ENCODE measurements around the gene TFCP2.
A peak's percentile ranks its signal among the peaks of the same experiment; 100 is the strongest.
"Not testable (repeated sequence)": the region's sequence is repeated elsewhere in the genome, so short reads cannot be mapped to it uniquely, and the experiment has no call there.

Gene TFCP2

DNA sequence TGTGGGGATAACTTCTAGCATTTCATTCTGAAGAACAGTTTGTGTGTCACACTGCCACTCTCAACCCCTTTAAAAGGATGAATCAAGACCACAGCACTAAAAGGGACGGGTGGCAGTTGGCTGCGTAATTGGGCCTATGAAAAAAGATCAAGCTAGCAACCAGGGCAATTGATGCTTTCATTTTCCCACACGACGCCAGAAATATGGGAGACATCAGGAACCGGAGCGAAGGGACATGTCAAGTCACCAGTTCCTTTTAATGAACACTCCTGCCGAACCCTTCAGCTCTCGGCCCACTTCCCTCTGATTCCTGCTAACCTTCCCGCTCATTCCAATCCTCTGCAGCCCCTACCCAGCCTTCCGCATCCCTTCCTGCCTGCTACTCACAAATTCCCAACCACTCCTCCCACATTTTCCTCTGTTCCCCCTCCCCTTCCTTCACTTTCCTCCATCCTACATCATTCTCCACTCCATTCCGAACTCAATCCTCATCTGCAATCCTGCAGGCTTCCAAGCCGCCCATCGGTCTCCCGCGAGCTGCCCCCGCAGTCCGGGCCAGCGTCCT lies 90.3 kb downstream of the TFCP2 start:
- no peak for DNase-seq (ENCODE audit: low read depth)

DNA sequence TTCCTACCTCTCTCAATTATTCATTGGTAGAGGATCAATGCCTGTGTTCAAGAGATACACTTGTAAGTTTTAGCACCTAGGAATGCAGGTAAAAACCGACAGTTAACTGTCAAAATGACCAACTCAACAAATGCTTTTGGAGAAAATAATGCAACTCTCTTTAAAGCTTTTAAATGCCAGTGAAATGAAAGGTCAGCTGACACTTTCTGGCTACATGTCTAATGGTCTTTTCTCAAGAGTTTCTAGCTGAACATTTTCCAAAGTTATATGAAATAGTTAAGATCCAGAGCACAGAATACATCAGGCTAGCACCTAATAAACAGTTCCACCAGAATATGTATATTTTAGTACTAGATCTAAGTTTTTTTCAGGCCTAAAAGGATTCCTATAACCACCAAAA lies 91.5 kb downstream of the TFCP2 start:
- DNase-seq (ENCODE audit: low read depth): no peak

- no peak for DNase-seq (ENCODE audit: low read depth)
Measured at GRCh38 chr12:51080136-51080535, 92.8 kb downstream of the TFCP2 start.

DNA sequence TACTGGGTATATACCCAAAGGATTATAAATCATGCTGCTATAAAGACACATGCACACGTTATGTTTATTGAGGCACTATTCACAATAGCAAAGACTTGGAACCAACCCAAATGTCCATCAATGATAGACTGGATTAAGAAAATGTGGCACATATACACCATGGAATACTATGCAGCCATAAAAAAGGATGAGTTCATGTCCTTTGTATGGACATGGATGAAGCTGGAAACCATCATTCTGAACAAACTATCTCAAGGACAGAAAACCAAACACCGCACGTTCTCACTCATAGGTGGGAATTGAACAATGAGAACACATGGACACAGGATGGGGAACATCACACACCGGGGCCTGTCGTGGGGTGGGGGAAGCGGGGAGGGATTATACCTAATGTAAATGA lies 94.1 kb downstream of the TFCP2 start:
- DNase-seq (ENCODE audit: low read depth): not testable (repeated sequence)

DNA sequence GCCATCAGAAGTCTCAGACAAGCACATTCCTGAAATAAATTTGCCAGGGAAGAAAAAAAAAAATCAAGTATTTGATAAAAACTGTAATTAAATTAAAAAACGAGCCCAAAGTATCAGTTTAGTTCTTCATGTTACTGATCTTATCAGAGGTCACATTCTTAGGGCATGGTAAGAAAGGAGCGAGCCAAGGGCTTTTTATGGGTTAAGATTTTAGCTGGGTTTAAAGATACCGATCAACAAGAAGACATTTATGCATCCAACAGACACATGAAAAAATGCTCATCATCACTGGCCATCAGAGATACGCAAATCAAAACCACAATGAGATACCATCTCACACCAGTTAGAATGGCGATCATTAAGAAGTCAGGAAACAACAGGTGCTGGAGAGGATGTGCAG lies 94.6 kb downstream of the TFCP2 start:
- not testable (repeated sequence) for DNase-seq (ENCODE audit: low read depth)

DNA sequence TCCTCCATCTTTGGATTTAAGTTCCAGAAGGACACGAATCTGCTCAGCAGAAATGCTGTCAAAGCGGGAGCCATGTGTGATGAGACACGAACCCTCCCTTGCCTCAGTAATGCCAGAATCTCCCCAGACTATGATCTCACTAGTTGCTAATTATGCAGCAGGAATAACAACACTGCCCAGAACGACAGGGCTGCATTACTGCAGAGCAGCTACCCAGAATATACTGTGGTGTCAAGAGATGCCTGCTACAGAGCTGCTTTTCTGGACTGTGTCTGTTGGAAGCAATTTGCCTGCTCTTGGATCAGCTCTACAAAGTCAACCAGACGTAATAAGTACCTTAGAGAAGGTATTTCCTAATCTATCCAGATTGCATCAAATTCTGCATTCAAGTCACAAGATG lies 95.0 kb downstream of the TFCP2 start:
- DNase-seq (ENCODE audit: low read depth): no peak

DNA sequence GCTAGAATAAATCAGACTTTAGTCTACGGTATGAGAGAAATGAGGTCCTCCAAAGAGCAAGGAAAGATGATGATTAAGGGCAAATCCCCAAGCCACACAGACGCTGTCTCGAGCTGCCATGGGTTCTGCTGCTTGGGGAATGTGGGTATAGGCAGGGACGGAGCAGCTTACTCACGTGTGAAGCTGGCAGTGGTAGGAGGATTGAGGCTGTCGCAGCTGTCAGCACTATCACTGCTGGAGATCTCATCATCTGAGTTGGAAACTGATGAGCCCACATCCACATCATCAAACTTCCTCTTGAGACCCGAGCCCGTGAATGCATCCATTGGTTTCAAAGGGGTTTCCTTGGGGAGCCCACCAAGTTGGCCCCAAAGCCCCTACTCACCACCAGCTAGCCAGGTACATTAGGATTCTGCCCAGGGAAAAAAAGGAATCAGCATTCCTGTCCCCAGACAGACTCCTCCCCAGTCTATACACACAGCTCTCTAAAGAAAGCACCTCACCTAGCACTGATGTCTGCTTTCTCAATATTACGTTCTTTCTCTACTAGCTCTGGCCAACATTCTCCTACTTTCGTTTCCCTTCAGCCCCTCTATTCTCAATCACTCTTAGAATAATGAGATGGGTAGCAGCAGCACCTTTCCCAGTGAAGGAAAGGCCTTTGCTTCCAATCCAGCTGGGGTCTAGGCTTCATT lies 96.6 kb downstream of the TFCP2 start:
- DNase-seq (ENCODE audit: low read depth): no peak

DNA sequence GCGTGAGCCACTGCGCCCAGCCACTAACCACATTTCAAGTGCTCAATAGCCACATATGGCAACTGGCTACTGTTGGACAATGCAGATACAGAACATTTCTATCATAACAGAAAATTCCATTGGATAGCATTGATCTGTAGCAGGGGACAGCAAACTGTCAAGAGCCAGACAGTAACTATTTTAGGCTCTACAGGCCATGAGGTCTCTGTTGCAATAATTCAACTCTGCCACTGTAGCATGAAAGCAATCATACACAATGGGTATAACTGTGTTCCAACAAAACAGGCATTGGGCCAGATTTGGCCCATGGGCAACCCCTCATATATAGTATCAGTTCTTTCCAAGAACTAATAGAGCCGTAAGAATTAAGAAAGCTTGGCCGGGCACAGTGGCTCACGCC lies 97.5 kb downstream of the TFCP2 start:
- no peak for DNase-seq (ENCODE audit: low read depth)

- no peak for DNase-seq (ENCODE audit: low read depth)
Measured at GRCh38 chr12:51071663-51072062, 101.3 kb downstream of the TFCP2 start.

GRCh38 chr12:51070004-51070403 lies 102.9 kb downstream of the TFCP2 start:
- no peak for DNase-seq (ENCODE audit: low read depth)

- DNase-seq (ENCODE audit: low read depth): no peak
Measured at GRCh38 chr12:51067771-51068170, 105.2 kb downstream of the TFCP2 start.

- no peak for DNase-seq (ENCODE audit: low read depth)
Measured at GRCh38 chr12:51067229-51067628, 105.7 kb downstream of the TFCP2 start.

GRCh38 chr12:51065530-51065929 lies 107.4 kb downstream of the TFCP2 start:
- DNase-seq (ENCODE audit: low read depth): no peak

DNA sequence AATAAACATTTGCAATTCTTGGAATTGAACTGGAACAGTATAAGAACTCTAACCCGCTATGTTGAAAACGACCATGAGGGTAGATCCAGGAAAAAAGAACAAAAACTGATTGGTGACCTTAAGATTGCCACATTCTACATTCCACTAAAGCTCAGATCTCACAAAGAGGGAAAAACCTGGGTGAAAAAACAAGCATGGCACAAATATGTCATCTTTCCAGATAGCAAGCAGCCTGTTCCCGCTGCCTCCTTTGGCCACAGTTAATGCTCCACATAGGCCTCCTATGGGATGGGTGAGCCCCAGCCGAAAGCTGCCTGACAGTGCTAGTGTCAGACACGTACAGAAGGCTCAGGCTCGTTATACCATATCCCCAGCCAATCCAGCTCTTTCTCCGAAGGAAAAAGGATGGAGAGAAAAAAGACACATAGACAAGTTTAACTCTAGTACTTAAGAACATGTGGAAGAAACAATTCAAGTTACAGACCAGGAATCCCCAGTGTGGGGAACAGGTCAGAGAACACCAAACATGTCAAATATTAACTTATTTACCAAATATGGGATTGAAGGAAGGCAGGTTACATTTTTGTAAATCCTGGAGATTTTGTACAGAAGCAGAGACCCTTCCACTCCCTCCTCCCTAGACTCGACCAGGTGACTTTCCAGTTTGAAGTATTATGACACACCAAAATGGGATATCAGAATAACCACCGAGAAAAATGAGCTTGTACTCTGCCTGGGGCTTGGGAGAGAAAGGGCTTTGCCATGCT lies 110.1 kb downstream of the TFCP2 start:
- no peak for DNase-seq (ENCODE audit: low read depth)

DNA sequence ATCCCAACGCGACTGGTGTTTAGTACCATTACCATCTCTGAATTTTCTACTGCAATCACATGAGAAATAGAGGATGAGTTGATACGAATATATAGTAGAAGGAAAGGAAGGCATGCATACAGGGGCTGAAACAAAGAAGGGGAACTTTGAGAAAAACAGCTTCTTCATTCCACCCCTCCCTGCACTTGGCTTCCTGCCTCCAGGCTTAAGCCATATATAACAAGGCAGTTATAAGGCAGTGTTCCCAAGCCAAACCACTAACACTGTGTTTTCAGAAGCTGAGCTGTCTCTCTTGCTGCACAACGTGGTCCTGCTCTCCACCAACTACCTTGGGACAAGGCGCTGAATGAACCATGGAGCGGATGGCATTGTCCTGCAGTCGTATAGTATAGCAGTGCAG lies 113.8 kb downstream of the TFCP2 start:
- no peak for DNase-seq (ENCODE audit: low read depth)

- DNase-seq (ENCODE audit: low read depth): no peak
Measured at GRCh38 chr12:51056242-51056641, 116.7 kb downstream of the TFCP2 start.

- no peak for DNase-seq (ENCODE audit: low read depth)
Measured at GRCh38 chr12:51055060-51055459, 117.9 kb downstream of the TFCP2 start.

- DNase-seq (ENCODE audit: low read depth): no peak
Measured at GRCh38 chr12:51051787-51052186, 121.1 kb downstream of the TFCP2 start.

DNA sequence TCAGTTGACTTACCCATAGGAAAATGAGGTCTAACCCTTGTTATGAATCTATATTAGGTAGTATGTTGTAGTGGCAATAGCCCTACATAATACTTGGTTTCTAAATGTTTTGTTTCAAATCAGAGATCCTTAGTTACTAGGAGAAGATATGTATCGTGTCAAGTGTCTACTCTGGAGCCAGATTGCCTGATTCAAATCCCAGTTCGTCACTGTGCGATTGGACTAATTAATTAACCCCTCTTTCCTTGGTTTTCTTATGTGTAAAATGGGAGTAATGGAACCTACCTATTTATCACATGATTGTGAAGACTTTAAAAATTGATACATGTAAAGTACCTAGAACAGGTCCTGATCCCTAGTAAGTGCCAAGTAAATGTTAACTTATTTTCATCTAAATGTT lies 123.4 kb downstream of the TFCP2 start:
- DNase-seq (ENCODE audit: low read depth): no peak

GRCh38 chr12:51048661-51049251 lies 124.2 kb downstream of the TFCP2 start:
- no peak for DNase-seq (ENCODE audit: low read depth)

GRCh38 chr12:51047655-51048540 lies 125.0 kb downstream of the TFCP2 start, which contains the start of gene LETMD1:
Gene LETMD1 (plus strand): TSS chr12:51048327. CDS start chr12:51048357, 30 bp downstream.
- DNase-seq (ENCODE audit: low read depth): peak; percentile 80

All from stimulated activated CD8-positive, alpha-beta memory T cell treated with anti-CD3 and anti-CD28 coated beads, Interleukin-7, amount 100 ng/mL, for 24 hours (primary cell).